COR-L47 (cell line): Measurements from ENCODE around the gene RING1.

Experiments used
- DNase-seq: peaks from one replicate; lab custom pipeline; 2025; lab: John Stamatoyannopoulos, UW

Gene RING1

DNA sequence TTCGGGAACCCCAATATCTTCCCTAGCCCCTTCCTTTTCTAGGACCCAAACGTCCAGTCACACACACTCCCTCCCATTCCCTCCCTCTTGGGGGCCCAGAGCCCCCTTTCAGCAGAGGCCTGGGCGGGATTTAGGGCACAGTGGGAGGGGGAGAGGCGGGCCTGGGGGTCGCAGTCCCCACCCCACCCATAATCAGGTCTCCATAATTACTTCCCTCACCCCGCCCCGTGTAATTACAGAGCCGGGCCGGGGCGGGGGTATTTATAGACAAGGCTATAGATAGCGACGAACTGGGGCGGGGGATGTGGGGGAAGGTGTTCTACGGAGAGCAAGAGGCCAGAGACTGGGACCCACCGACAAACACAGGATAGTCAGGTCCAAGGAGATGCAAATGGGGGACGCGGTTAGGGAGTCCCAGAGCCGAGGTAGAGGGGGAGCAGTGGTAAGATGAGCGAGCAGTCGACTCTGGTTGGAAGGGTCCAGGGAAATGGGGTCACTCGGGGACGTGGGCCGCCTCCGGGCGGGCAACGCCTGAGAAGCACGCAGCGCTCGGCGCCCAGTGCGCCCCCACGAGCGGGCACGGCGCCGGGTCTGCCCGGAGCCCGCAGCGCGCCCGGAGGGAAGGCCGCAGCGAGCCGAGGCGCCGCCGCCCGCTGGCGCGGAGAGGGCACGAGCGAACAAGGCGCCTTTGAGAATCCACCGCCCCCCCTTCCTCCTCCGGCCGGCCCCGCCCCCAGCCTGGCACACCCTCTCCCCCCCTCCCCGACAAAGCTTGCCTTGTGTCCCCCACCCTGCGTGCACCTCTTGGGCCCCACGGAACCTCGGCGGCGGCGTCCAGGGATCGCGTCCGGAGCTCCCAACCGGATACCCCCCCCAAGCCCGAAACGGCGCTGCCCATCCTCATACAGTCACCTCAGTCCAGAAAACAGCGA, 15.4 kb upstream of the RING1 start:
- no peak for DNase-seq

GRCh38 chr6:33193619-33194018, 14.7 kb upstream of the RING1 start:
- DNase-seq: no peak

GRCh38 chr6:33194431-33194979, 13.8 kb upstream of the RING1 start:
- DNase-seq: no peak

DNA sequence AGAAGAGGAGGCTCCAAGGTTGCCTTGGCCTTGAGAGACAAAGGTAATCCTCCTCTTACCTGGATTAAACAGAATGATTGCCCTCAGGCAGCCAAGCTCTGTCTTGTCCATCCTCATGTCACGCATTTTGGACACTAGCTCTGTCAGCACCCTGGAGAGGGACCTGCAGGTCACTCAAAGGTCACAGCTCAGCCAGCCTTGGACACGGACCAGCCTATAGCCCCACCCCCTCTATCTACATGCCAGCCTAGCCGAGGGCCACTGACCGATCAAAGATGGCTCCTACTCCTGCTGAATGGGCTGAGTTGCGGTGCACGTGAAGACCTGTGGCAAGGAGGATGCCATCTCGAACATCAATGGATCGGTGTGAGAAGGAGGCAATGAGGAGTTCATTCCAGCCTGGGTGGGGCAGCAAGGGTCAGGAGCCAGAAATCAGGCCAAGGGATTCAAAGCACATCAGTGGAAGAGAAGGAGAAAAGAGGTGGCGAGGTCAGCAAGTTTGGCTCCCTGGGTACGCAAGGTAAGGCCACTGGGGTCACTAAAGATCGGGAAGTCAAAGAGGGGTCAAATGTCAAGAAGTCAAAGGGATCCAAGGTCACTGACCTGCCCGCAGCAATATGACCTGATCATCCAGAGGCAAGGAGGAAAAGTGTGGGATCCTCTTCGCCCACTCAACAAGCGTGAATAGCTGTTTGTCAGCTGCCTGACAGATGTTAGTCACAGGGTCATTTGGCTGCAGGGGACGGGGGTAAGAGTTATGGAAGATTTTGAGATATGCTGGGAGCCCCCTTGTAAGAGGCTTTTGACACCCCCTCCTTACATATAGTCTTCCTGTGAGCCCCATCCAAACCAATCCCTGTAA, 12.8 kb upstream of the RING1 start:
- DNase-seq: no peak

GRCh38 chr6:33197431-33198048, 10.8 kb upstream of the RING1 start:
- no peak for DNase-seq

GRCh38 chr6:33198159-33198852, 10.0 kb upstream of the RING1 start:
- DNase-seq: no peak

DNA sequence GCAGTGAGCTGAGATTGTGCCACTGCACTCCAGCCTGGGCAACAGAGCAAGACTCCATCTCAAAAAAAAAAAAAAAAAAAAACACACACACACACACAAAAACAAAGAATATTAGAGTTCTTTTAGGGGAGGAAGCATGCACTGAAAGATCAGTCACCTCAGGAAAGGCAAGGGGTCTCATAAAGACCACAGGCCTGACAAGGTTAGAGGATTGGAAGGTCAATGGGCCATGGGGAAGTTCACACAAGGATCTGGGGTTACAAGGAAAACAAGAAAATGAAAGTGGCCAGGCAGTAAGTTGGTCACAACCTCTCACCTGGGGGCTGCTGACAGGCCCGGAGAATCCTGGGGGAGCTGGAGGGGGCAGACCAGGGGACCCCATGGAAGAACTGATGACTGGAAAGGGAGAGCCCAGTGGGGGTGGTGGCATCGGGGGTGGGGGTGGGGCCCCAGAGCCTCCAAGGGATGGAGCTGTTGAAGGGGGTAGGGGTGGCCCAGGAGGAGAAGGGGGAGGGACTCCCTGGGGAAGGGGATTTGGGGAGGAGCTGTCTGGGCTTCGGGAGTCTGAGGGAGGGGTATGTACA, 9.4 kb upstream of the RING1 start:
- no peak for DNase-seq

DNA sequence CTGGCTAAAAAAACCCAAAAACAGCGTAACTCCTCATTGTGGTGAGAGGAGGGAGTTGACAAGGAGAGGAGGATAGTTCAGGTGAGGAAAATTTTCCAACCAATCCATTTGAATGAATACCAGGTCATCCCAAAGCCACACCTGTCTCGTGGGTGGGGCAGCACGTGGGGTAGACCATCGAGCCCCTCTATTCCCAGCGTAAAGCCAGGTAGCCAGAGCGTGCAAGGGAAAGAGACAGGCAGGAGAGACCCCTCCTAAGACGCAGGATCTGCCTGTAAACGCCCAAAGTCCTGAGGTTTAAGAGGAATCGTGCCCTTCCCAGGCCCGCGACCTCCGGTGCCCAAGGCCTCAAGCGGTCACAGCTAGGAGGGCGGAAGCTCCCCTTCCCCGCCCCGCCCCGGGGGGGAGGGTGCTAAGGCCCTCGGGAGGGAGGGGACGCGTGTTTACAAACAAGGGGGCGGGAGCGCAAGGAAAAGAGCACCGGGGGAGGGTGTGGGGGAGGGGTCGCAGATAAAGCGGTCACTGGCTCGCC, 8.5 kb upstream of the RING1 start:
- peak; percentile 61 for DNase-seq

DNA sequence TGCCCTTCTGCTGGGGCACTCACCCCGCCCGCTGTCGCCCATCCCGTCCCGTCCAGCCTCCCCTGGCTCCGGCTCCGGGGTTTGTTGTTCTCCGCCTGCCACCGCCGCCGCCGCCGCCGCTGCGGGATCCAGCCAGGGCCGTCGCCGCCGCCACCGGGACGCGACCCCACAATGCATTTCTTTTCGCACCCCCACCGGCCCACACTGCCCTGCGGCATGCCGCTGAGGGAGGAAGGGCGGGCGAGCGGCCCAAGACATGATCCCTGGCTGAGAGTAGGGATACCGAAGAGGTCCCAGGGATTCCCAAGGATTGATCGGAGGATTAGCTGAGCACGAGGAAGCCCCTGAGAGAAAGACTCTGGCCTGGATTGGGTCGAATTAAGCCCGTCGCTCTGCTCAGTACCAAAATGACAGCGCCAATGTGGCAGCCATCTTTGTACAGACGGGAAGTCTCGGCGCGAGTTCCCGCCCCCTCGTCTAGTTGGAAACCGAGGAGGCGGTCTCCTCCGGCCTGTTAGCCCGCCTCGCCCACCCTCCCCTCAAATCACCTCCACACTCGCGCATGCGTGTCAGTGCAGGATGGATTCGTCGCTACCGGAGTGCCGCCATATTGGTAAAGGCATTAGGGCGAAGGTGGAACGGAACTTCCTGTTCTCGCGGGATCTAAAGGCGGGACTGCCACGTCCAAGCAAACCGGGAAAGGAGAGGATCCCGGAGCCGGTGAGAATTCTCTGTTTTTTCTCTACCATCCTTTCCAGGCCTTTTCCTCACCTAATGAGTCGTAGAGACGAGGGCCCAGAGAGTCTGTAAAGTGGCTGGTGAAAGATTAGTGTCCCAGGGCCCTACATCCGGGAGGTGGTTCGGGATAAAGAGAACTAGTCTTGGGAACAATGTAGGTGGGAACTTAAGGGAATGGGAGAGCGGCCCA, 7.8 kb upstream of the RING1 start, which contains the start of the genes RXRB and SLC39A7:
Gene RXRB, minus strand, starts transcription at position 447 of the 928 bp plus-strand sequence. Its CDS starts 189 bp downstream, at position 258.
Gene SLC39A7, plus strand, starts transcription at position 649 of the 928 bp plus-strand sequence. CDS start 379 bp downstream, outside the sequence.
- DNase-seq: peak; percentile 99

DNA sequence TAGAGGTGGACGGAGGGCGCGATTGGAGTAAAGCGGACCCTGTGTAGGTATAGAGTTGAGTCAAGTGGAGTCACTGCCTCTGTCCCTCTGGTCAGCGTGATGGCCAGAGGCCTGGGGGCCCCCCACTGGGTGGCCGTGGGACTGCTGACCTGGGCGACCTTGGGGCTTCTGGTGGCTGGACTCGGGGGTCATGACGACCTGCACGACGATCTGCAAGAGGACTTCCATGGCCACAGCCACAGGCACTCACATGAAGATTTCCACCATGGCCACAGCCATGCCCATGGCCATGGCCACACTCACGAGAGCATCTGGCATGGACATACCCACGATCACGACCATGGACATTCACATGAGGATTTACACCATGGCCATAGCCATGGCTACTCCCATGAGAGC, 7.2 kb upstream of the RING1 start:
- DNase-seq: no peak

DNA sequence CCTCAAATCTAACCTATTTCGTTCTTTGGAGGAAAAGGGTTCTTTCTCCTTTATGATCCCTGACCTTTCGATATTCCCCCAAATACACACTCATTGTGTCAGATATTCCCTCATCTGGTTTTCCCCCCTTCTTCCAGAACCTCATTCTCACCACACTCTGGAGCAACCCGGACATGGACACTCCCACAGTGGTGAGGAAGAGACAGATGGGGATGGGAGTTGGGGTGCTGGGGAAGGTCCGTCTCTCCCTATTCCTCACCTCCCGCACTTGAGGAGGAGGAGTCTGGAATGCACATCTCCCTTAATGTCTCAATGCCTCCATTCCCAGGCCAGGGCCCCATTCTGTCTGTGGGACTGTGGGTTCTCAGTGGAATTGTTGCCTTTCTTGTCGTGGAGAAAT, 6.4 kb upstream of the RING1 start:
- DNase-seq: no peak

- no peak for DNase-seq
Measured at GRCh38 chr6:33202799-33203198, 5.5 kb upstream of the RING1 start.

- no peak for DNase-seq
Measured at GRCh38 chr6:33203443-33204164, 4.7 kb upstream of the RING1 start.

GRCh38 chr6:33204165-33204414, 4.2 kb upstream of the RING1 start:
- DNase-seq: no peak

GRCh38 chr6:33204415-33205190, 3.7 kb upstream of the RING1 start, which contains the start of gene HSD17B8:
Gene HSD17B8 (plus strand): TSS chr6:33204655. CDS start chr6:33204669, 14 bp downstream.
- DNase-seq: peak; percentile 92

GRCh38 chr6:33205191-33206026, 2.9 kb upstream of the RING1 start:
- DNase-seq: no peak
